ENCODE measurements around the gene CFAP61. TPM values are rescaled to one million over a fixed set of nuclear protein-coding genes. Genes with fewer than 3 reads are reported as not detected.
"Not testable (repeated sequence)": the region's sequence is repeated elsewhere in the genome, so short reads cannot be mapped to it uniquely, and the experiment has no call there.

The CFAP61 gene
- polyA plus RNA-seq, 1 donor from 2014 or later, result not detected

- Mint-ChIP-seq H3K9me3 (peaks cover 3 to 6% (median 3%) of the 10 kb centered on the region in 3 donors), H3K27ac (no peak overlapping the region), H3K4me1 (no peaks in the 10 kb centered on the region), H3K27me3 (peaks cover 3% of the 10 kb centered on the region), H3K36me3 (no peaks in the 10 kb centered on the region), H3K4me3 (no peak overlapping the region)
Observed at GRCh38 chr20:20228351-20228750, 176.0 kb downstream of the CFAP61 start.

- no peak overlapping the region for H3K4me3 Mint-ChIP-seq
Observed at GRCh38 chr20:20229595-20229994, 177.3 kb downstream of the CFAP61 start.

GRCh38 chr20:20230741-20231140 is 178.4 kb downstream of the CFAP61 start:
- Mint-ChIP-seq H3K27ac (no peak overlapping the region), H3K36me3 (no peaks in the 10 kb centered on the region), H3K9me3 (peaks cover 3 to 6% (median 3%) of the 10 kb centered on the region in 3 donors), H3K27me3 (peaks cover 3% of the 10 kb centered on the region), H3K4me3 (no peak overlapping the region), H3K4me1 (no peaks in the 10 kb centered on the region)

More at GRCh38 chr20:20229595-20229994, 177.3 kb downstream of the CFAP61 start:
- no peaks in the 10 kb centered on the region for H3K4me1 Mint-ChIP-seq
- peaks cover 3% of the 10 kb centered on the region for H3K27me3 Mint-ChIP-seq
- no peak overlapping the region for H3K27ac Mint-ChIP-seq
- H3K36me3 Mint-ChIP-seq, result no peaks in the 10 kb centered on the region
- H3K9me3 Mint-ChIP-seq, result peaks cover 3 to 6% (median 3%) of the 10 kb centered on the region in 3 donors

DNA sequence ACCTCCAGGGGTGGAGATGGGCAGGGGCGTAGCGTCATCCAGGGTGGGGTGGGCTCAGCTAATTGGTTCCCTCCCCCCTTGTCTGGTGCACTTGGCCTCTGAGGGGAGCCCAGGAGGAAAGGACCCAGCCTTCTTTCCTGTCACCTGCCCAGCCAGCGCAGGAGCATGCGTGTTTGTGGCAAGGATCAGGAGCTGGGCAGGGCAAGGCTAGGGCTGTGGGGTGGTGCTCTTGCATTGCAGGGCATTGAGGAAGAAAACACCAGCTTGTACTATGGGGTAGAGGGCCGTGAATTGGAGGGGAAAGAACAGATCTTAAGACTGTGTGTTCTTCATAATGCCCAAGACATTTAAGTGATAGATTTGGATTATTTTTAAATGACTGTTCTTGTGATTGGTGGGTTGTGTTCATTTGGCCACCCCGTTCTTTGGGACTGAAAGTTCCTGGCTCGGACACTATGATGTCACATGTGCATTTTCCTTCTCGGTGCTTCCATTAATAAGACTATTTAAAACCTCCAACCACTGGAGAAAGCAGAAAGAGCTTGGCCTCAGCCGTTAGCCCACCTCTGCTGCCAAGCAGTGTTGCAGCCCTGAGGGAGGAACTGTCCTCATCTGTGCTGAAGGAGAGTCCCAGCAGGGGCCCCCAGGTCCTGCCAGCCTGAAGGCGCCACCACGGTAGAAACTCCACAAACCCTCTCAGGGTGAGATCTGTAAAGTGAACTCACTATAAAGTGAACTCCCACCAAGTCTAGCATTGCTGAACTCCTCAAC is 179.4 kb downstream of the CFAP61 start:
- peak overlapping the region in 1 of 3 donors; percentile 39 for H3K27ac Mint-ChIP-seq
- H3K9me3 Mint-ChIP-seq, result peaks cover 3 to 4% (median 3%) of the 10 kb centered on the region in 3 donors
- H3K27me3 Mint-ChIP-seq, result peaks cover 3% of the 10 kb centered on the region
- H3K36me3 Mint-ChIP-seq, result no peaks in the 10 kb centered on the region
- H3K4me3 Mint-ChIP-seq, result no peak overlapping the region
- no peaks in the 10 kb centered on the region for H3K4me1 Mint-ChIP-seq

GRCh38 chr20:20233041-20233514 is 180.7 kb downstream of the CFAP61 start:
- H3K27ac Mint-ChIP-seq, result no peak overlapping the region
- H3K27me3 Mint-ChIP-seq, result peaks cover 3% of the 10 kb centered on the region
- H3K4me1 Mint-ChIP-seq, result no peaks in the 10 kb centered on the region
- H3K4me3 Mint-ChIP-seq, result no peak overlapping the region
- no peaks in the 10 kb centered on the region for H3K9me3 Mint-ChIP-seq
- H3K36me3 Mint-ChIP-seq, result no peaks in the 10 kb centered on the region

DNA sequence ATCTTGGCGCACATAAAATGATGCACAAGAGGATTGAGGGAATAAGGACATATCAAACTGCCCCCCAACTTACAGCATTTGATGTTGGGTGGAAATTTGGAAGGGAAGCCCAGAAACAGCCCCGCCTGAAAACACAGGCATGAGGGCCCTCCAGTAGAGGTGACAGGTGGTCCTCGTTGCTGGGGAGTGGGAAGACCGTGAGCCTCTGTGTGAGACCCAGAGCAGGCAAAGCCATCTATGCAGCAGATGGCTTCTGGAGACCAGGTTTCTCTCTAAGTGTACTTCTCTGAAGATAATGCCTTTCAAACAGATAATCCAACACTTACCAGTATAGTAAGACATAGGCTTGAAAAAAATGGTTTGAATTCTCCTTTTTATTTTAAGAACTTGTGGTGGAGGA is 183.3 kb downstream of the CFAP61 start:
- no peak overlapping the region for H3K4me3 Mint-ChIP-seq
- H3K27me3 Mint-ChIP-seq, result peaks cover 3% of the 10 kb centered on the region
- no peaks in the 10 kb centered on the region for H3K4me1 Mint-ChIP-seq
- no peaks in the 10 kb centered on the region for H3K36me3 Mint-ChIP-seq
- H3K9me3 Mint-ChIP-seq, result no peaks in the 10 kb centered on the region
- H3K27ac Mint-ChIP-seq, result no peak overlapping the region

- Mint-ChIP-seq H3K4me1 (no peaks in the 10 kb centered on the region), H3K27me3 (peaks cover 4% of the 10 kb centered on the region), H3K36me3 (no peaks in the 10 kb centered on the region), H3K9me3 (no peaks in the 10 kb centered on the region), H3K4me3 (no peak overlapping the region), H3K27ac (no peak overlapping the region)
Observed at GRCh38 chr20:20237093-20237959, 185.0 kb downstream of the CFAP61 start.

DNA sequence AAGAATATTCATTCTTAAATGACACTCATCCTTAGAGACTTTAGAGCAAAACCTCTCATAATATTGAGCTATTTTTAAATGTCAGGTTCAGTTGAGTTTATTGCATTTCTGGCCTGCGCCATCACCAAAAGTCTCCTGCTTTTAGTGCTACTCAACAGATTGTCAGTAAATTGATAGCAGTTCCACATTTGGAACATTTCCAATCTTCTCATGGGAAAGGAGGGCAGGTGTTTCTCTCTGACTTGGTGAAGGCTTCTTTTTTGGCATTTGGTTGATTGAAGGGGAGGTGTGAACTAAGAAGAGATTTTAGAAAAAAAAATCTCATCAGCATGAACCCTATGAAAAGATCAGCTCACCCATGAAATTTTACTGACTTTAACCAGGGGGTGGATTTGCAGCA is 189.6 kb downstream of the CFAP61 start:
- peaks cover 13% of the 10 kb centered on the region for H3K27me3 Mint-ChIP-seq
- H3K36me3 Mint-ChIP-seq, result peaks cover 2% of the 10 kb centered on the region
- H3K4me1 Mint-ChIP-seq, result no peaks in the 10 kb centered on the region
- peaks cover 2 to 6% (median 2%) of the 10 kb centered on the region in 3 donors for H3K9me3 Mint-ChIP-seq
- H3K4me3 Mint-ChIP-seq, result no peak overlapping the region
- H3K27ac Mint-ChIP-seq, result no peak overlapping the region

- not testable (repeated sequence) for H3K9me3 Mint-ChIP-seq, H3K36me3 Mint-ChIP-seq, H3K27ac Mint-ChIP-seq, H3K4me1 Mint-ChIP-seq, H3K4me3 Mint-ChIP-seq
- H3K27me3 Mint-ChIP-seq, result peaks cover 16% of the 10 kb centered on the region
Observed at GRCh38 chr20:20244384-20244783, 192.1 kb downstream of the CFAP61 start.

GRCh38 chr20:20246996-20247633 is 194.8 kb downstream of the CFAP61 start:
- Mint-ChIP-seq H3K27ac (no peak overlapping the region), H3K27me3 (peaks cover 17% of the 10 kb centered on the region), H3K9me3 (peaks cover 2 to 6% (median 4%) of the 10 kb centered on the region in 3 donors), H3K4me3 (no peak overlapping the region), H3K36me3 (peaks cover 2% of the 10 kb centered on the region), H3K4me1 (peaks cover 0 to 2% (median 0%) of the 10 kb centered on the region in 3 donors)

DNA sequence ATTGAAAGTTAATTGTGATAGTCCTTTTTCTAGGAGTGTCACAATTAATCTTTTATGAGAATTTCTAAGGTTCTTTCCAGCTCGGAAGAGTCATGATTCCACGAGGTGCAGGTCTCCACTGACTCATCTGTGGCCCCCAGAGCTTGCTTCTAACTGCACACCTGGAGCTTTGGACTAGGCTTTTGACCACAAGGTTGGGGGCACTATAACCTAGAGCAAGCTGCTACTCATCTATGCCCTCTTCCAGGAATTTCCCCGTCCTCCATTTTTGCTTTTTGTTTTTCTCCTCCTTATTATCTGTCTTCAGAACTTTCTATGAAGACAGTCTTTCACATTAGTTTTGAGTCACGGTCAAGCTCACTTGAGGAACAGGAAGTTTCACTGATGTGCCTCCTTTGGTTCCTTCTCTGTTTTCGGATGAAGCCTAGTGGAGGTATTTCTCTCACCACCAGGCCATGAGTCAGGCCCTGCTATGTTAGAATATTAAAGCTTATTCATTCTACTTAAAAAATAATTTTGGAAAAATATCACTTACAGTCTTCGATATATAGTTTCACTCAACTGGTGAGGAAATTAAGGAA is 196.4 kb downstream of the CFAP61 start:
- Mint-ChIP-seq H3K27me3 (peaks cover 12% of the 10 kb centered on the region), H3K36me3 (no peaks in the 10 kb centered on the region), H3K9me3 (peaks cover 0 to 6% (median 4%) of the 10 kb centered on the region in 3 donors), H3K4me3 (no peak overlapping the region), H3K4me1 (peaks cover 0 to 3% (median 2%) of the 10 kb centered on the region in 3 donors), H3K27ac (no peak overlapping the region)

GRCh38 chr20:20251317-20251716 is 199.0 kb downstream of the CFAP61 start:
- Mint-ChIP-seq H3K36me3 (no peaks in the 10 kb centered on the region), H3K4me1 (peaks cover 0 to 3% (median 2%) of the 10 kb centered on the region in 3 donors), H3K27ac (no peak overlapping the region), H3K27me3 (peaks cover 22% of the 10 kb centered on the region), H3K4me3 (no peak overlapping the region), H3K9me3 (peaks cover 0 to 5% (median 0%) of the 10 kb centered on the region in 3 donors)

- H3K27me3 Mint-ChIP-seq, result peaks cover 21% of the 10 kb centered on the region
- peaks cover 0 to 5% (median 0%) of the 10 kb centered on the region in 3 donors for H3K9me3 Mint-ChIP-seq
- no peak overlapping the region for H3K27ac Mint-ChIP-seq
- H3K4me3 Mint-ChIP-seq, result no peak overlapping the region
- H3K4me1 Mint-ChIP-seq, result peaks cover 0 to 3% (median 2%) of the 10 kb centered on the region in 3 donors
- H3K36me3 Mint-ChIP-seq, result no peaks in the 10 kb centered on the region
Observed at GRCh38 chr20:20251836-20252235, 199.5 kb downstream of the CFAP61 start.

DNA sequence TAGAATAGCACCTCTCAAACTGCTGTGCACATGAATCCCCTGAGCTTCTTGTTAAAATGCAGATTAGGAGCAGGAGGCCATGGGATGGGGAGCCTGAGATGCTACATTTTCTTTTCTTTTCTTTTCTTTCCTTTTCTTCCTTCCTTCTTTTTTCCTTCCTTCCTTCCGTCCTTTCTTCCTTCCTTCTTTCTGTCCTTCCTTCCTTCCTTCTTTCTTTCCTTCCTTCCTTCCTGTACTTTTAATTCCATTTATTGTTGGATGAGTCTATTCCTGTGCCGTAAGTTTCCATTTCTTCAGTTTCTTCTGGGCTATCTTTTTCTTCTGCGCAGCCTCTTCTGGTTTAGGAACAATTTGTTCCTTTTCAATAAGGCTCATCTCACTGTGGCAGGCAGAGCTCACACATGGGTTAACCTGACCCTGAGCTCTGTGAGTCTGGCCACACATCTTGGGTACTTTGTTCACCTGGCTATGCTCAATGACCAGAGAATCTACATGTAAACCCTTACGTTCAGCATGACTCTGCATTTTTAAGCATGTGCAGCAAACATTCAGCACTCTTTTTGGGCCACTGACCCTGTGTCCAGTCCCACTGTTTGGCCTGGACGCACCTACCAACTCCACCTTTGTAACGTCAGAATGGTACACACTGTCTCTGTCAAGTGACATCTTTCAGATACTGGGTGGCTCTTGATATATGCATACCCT is 200.9 kb downstream of the CFAP61 start:
- Mint-ChIP-seq H3K4me1 (peaks cover 0 to 3% (median 2%) of the 10 kb centered on the region in 3 donors), H3K4me3 (no peak overlapping the region), H3K27ac (no peak overlapping the region), H3K36me3 (no peaks in the 10 kb centered on the region), H3K9me3 (peaks cover 0 to 3% (median 0%) of the 10 kb centered on the region in 3 donors), H3K27me3 (peaks cover 17% of the 10 kb centered on the region)

Data from IgD-negative memory B cell (primary cell).